Mesenchymal stem cell (in vitro differentiated cells and primary cell): ENCODE results near the gene ASXL2.
"Not testable (repeated sequence)": the region's sequence is repeated elsewhere in the genome, so short reads cannot be mapped to it uniquely, and the experiment has no call there.

Experiments used
- DNase-seq: peaks from one replicate; pipeline ENCODE4 v3.0.0-alpha.2; 2013
- H2AFZ ChIP-seq: one replicate; pipeline ENCODE4 v1.6.1; 2013; ENCODE audit warnings: low read depth, mild to moderate bottlenecking, control low read depth, inconsistent platforms, low read length, moderate library complexity
- H2AK5ac ChIP-seq: 2 replicates; pipeline ENCODE4 v1.6.1; 2013; ENCODE audit warnings: low read length, moderate library complexity, mild to moderate bottlenecking, inconsistent platforms; ENCODE audit not compliant: severe bottlenecking
- H2BK120ac ChIP-seq: one replicate; pipeline ENCODE4 v1.6.1; 2013; ENCODE audit warnings: low read depth, mild to moderate bottlenecking, inconsistent platforms, low read length, moderate library complexity
- H2BK12ac ChIP-seq, 2 experiments: one replicate each; pipeline ENCODE4 v1.6.1; 2013; ENCODE audit warnings: inconsistent platforms in 2 of 2, low read length in 2 of 2, mild to moderate bottlenecking in 2 of 2, moderate library complexity in 2 of 2, control low read depth in 1 of 2
- H2BK15ac ChIP-seq: one replicate; pipeline ENCODE4 v1.6.1; 2013; ENCODE audit warnings: mild to moderate bottlenecking, low read depth, inconsistent platforms; ENCODE audit not compliant: poor library complexity, severe bottlenecking
- H2BK5ac ChIP-seq: 2 replicates; pipeline ENCODE4 v1.6.1; 2013; ENCODE audit warnings: low read depth, mild to moderate bottlenecking, low read length, control low read depth, inconsistent platforms; ENCODE audit not compliant: poor library complexity, severe bottlenecking
- H3K14ac ChIP-seq, 2 experiments: one replicate each; pipeline ENCODE4 v1.6.1; 2013; ENCODE audit warnings: inconsistent platforms in 2 of 2, low read length in 2 of 2, control low read depth in 1 of 2, mild to moderate bottlenecking in 1 of 2, moderate library complexity in 1 of 2
- H3K18ac ChIP-seq, 2 experiments: one replicate each; pipeline ENCODE4 v1.6.1; 2013; ENCODE audit warnings: inconsistent platforms in 2 of 2, low read length in 2 of 2, control low read depth in 1 of 2, low read depth in 1 of 2, mild to moderate bottlenecking in 1 of 2
- H3K23ac ChIP-seq, 2 experiments: one replicate each; pipeline ENCODE4 v1.6.1; 2013; ENCODE audit warnings: inconsistent platforms in 2 of 2, low read length in 2 of 2, mild to moderate bottlenecking in 2 of 2, moderate library complexity in 2 of 2, control low read depth in 1 of 2
- H3K27ac ChIP-seq: 2 replicates; pipeline ENCODE4 v1.5.1; 2013; ENCODE audit warnings: mild to moderate bottlenecking, moderate library complexity, low read length, control low read depth, inconsistent platforms; ENCODE audit not compliant: poor library complexity, severe bottlenecking
- H3K27me3 ChIP-seq, 2 experiments: 2 replicates each; pipeline versions ENCODE4 v1.6.1 to v1.7.0; 2013; ENCODE audit warnings: low read length in 2 of 2, mild to moderate bottlenecking in 2 of 2, moderate library complexity in 2 of 2, control low read depth in 1 of 2, inconsistent platforms in 1 of 2; ENCODE audit not compliant: control insufficient read depth in 1 of 2, insufficient read depth in 1 of 2
- H3K36me3 ChIP-seq, 2 experiments: 2 replicates each; pipeline versions ENCODE4 v1.6.1 to v1.7.0; 2013; ENCODE audit warnings: low read length in 2 of 2, control low read depth in 1 of 2, inconsistent platforms in 1 of 2, low read depth in 1 of 2, mild to moderate bottlenecking in 1 of 2; ENCODE audit not compliant: insufficient read depth in 2 of 2, control insufficient read depth in 1 of 2
- H3K4ac ChIP-seq, 2 experiments: one replicate each; pipeline ENCODE4 v1.6.1; 2013; ENCODE audit warnings: inconsistent platforms in 2 of 2, low read length in 2 of 2, mild to moderate bottlenecking in 2 of 2, moderate library complexity in 2 of 2, control low read depth in 1 of 2, low read depth in 1 of 2
- H3K4me1 ChIP-seq: 2 replicates; pipeline ENCODE4 v1.6.1; 2013; ENCODE audit warnings: low read depth, low read length, control low read depth; ENCODE audit not compliant: control insufficient read depth, insufficient read depth
- H3K4me2 ChIP-seq: 2 replicates; pipeline ENCODE4 v1.6.1; 2013; ENCODE audit warnings: low read length, mild to moderate bottlenecking, inconsistent platforms; ENCODE audit not compliant: poor library complexity, severe bottlenecking
- H3K4me3 ChIP-seq, 2 experiments: 2 replicates each; pipeline versions ENCODE4 v1.5.1 to v1.7.0; 2013; ENCODE audit warnings: low read length in 2 of 2, mild to moderate bottlenecking in 2 of 2, control low read depth in 1 of 2, low read depth in 1 of 2; ENCODE audit not compliant: insufficient read depth in 1 of 2
- H3K79me1 ChIP-seq: replicated peaks from 2 replicates; pipeline ENCODE4 v1.6.1; 2013; ENCODE audit warnings: mild to moderate bottlenecking, control low read depth, low read length, inconsistent platforms; ENCODE audit not compliant: poor library complexity, severe bottlenecking
- H3K9ac ChIP-seq: 2 replicates; pipeline ENCODE4 v1.7.0; 2013; ENCODE audit warnings: mild to moderate bottlenecking, low read length, moderate library complexity
- H3K9me3 ChIP-seq: 2 replicates; pipeline ENCODE4 v1.7.0; 2013; ENCODE audit warnings: mild to moderate bottlenecking, low read length; ENCODE audit not compliant: control insufficient read depth
- H4K8ac ChIP-seq: one replicate; pipeline ENCODE4 v1.6.1; 2013; ENCODE audit warnings: inconsistent platforms, mild to moderate bottlenecking, low read length, moderate library complexity
- H4K91ac ChIP-seq: one replicate; pipeline ENCODE4 v1.6.1; 2013; ENCODE audit warnings: mild to moderate bottlenecking, low read length, inconsistent platforms
- WGBS: methylation state at CpG from one replicate; pipeline ENCODE4 v1.1.7; 2013; ENCODE audit warnings: mixed read lengths; 5-methylcytosine and 5-hydroxymethylcytosine counted together

Gene ASXL2

GRCh38 chr2:25707927-25708590, 170.2 kb downstream of the ASXL2 start:
- Histone ChIP-seq H2BK5ac (no peak overlapping the region), H2BK120ac (no peak overlapping the region), H3K9ac (no peak overlapping the region), H3K23ac (peak overlapping the region in 1 of 2 experiments; percentile 14), H3K27ac (no peak overlapping the region), H3K79me1 (no peaks in the 10 kb centered on the region), H3K9me3 (no peaks in the 10 kb centered on the region), H3K4me1 (no peaks in the 10 kb centered on the region), H2AFZ (no peak overlapping the region), H3K18ac (no peak overlapping the region), H3K4me3 (no peak overlapping the region), H4K8ac (no peak overlapping the region), H2AK5ac (no peak overlapping the region), H3K36me3 (no peaks in the 10 kb centered on the region), H3K4ac (no peak overlapping the region), H4K91ac (no peak overlapping the region), H3K4me2 (no peak overlapping the region), H2BK15ac (no peak overlapping the region), H2BK12ac (no peak overlapping the region), H3K27me3 (peaks cover 0 to 20% of the 10 kb centered on the region in 2 experiments), H3K14ac (no peak overlapping the region)
- WGBS, result 71% methylated on average over 5 of the region's 5 CpGs
- DNase-seq, result no peak

DNA sequence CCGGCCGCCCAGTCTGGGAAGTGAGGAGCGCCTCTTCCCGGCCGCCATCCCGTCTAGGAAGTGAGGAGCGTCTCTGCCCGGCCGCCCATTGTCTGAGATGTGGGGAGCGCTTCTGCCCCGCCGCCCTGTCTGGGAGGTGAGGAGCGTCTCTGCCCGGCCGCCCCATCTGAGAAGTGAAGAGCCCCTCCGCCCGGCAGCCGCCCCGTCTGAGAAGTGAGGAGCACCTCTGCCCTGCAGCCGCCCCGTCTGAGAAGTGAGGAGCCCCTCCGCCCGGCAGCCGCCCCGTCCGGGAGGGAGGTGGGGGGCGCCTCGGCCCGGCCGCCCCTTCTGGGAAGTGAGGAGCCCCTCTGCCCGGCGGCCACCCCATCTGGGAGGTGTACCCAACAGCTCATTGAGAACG, 172.7 kb downstream of the ASXL2 start:
- 96% methylated on average over 28 of the region's 33 CpGs for WGBS
- not testable (repeated sequence) for H2AFZ ChIP-seq

GRCh38 chr2:25701801-25702200, 176.5 kb downstream of the ASXL2 start:
- Histone ChIP-seq H3K14ac (no peak overlapping the region), H2AFZ (no peak overlapping the region), H4K91ac (no peak overlapping the region), H3K4ac (no peak overlapping the region), H2BK5ac (no peak overlapping the region), H3K18ac (no peak overlapping the region), H3K4me2 (no peak overlapping the region), H2BK12ac (no peak overlapping the region), H3K27me3 (peaks cover 4 to 41% of the 10 kb centered on the region in 2 experiments), H3K4me1 (peaks cover 10% of the 10 kb centered on the region), H4K8ac (no peak overlapping the region), H3K36me3 (no peaks in the 10 kb centered on the region), H2AK5ac (no peak overlapping the region), H2BK120ac (no peak overlapping the region), H3K23ac (no peak overlapping the region), H3K27ac (no peak overlapping the region), H3K4me3 (no peak overlapping the region), H3K9ac (no peak overlapping the region), H3K79me1 (no peaks in the 10 kb centered on the region), H3K9me3 (no peaks in the 10 kb centered on the region), H2BK15ac (no peak overlapping the region)
- no peak for DNase-seq
- WGBS, result 89% methylated on average over 9 of the region's 9 CpGs

More for the DNA sequence above, 172.7 kb downstream of the ASXL2 start:
- not testable (repeated sequence) for H3K4me3 ChIP-seq, H3K4me1 ChIP-seq, H3K36me3 ChIP-seq, H3K79me1 ChIP-seq, H3K9me3 ChIP-seq, H3K18ac ChIP-seq, H2BK5ac ChIP-seq, H3K9ac ChIP-seq, H2BK12ac ChIP-seq, H3K14ac ChIP-seq, H3K27ac ChIP-seq, DNase-seq, H2BK15ac ChIP-seq, H3K23ac ChIP-seq, H3K4me2 ChIP-seq, H4K91ac ChIP-seq, H4K8ac ChIP-seq, H3K4ac ChIP-seq, H2AK5ac ChIP-seq, H2BK120ac ChIP-seq
- H3K27me3 ChIP-seq, result peaks cover 0 to 28% of the 10 kb centered on the region in 2 experiments

DNA sequence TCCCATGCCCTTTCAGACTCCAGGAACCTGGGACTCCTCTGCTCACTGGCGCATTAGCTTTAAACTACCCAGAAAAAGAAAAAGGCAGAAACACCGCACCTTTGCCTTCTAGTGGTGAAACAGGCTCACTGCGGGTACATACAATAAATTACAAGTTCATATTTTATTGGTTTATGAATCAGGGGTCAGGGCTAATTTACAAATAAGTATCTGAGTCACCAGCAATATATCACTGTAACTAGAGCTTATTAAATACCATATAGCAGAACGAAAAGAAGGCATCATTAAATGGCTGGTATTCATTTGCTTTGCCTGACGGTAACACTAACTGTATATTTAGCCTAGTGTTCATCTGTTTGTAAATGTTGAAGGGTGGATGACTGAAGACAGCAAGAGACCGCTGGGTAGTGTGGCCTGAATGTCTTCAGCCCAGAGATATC, 178.0 kb downstream of the ASXL2 start:
- 29% methylated on average over 2 of the region's 6 CpGs for WGBS
- no peak overlapping the region for H2BK120ac ChIP-seq
- H3K9ac ChIP-seq, result no peak overlapping the region
- no peak overlapping the region for H3K4me3 ChIP-seq
- no peak overlapping the region for H3K14ac ChIP-seq
- H3K4ac ChIP-seq, result no peak overlapping the region
- H3K4me1 ChIP-seq, result peaks cover 10% of the 10 kb centered on the region
- no peak overlapping the region for H3K18ac ChIP-seq
- H3K36me3 ChIP-seq, result no peaks in the 10 kb centered on the region
- H2AFZ ChIP-seq, result no peak overlapping the region
- no peaks in the 10 kb centered on the region for H3K79me1 ChIP-seq
- H2BK12ac ChIP-seq, result no peak overlapping the region
- no peak overlapping the region for H4K91ac ChIP-seq
- H2BK5ac ChIP-seq, result no peak overlapping the region
- peak; percentile 42 for DNase-seq
- no peaks in the 10 kb centered on the region for H3K9me3 ChIP-seq
- H3K27me3 ChIP-seq, result peaks cover 4 to 42% of the 10 kb centered on the region in 2 experiments
- H3K23ac ChIP-seq, result no peak overlapping the region
- H3K4me2 ChIP-seq, result no peak overlapping the region
- no peak overlapping the region for H2BK15ac ChIP-seq
- no peak overlapping the region for H4K8ac ChIP-seq
- H2AK5ac ChIP-seq, result no peak overlapping the region
- H3K27ac ChIP-seq, result no peak overlapping the region
